Right atrium auricular region (tissue), 2 donors: ENCODE measurements around the gene PQBP1. TPM values are rescaled to one million over a fixed set of nuclear protein-coding genes. Genes with fewer than 3 reads are reported as not detected.

Experiments used
- DNase-seq: peaks from one replicate; pipeline ENCODE4 v3.0.0-alpha.2; 2019; ENCODE audit warnings: low spot score
- H3K27ac ChIP-seq, 2 donors: fragments of 200-600 bp; sonication (generic); 1 replicate in 1 of 2; 2 replicates in 1 of 2; pipeline ENCODE4 v1.5.1; 2016 to 2019
- H3K27me3 ChIP-seq, 2 donors: fragments of 200-600 bp; sonication (generic); one replicate each; pipeline versions ENCODE4 v1.5.1 to v1.6.0; 2017 to 2019
- H3K36me3 ChIP-seq: fragments of 200-600 bp; sonication (generic); one replicate; pipeline ENCODE4 v1.5.1; 2016
- H3K4me1 ChIP-seq, 2 donors: fragments of 200-600 bp; sonication (generic); one replicate each; pipeline versions ENCODE4 v1.5.1 to v1.6.0; 2017 to 2019
- H3K4me3 ChIP-seq, 2 donors: fragments of 200-600 bp; sonication (generic); 1 replicate in 1 of 2; 2 replicates in 1 of 2; pipeline ENCODE4 v1.5.1; 2017 to 2019; ENCODE audit warnings: mild to moderate bottlenecking in 1 of 2, moderate library complexity in 1 of 2
- H3K9me3 ChIP-seq, 2 donors: fragments of 200-600 bp; sonication (generic); one replicate each; pipeline ENCODE4 v1.5.1; 2019
- CTCF ChIP-seq, 2 donors: fragments of 200-600 bp; sonication (generic); IDR thresholded peaks; one replicate each; pipeline ENCODE4 v1.5.1; 2019; ENCODE audit warnings: antibody characterized with exemption in 2 of 2
- total RNA-seq, 2 donors: library from RNA; depleted of rRNA; stranded (reverse); fragments of >200 nt; gene quantifications; one replicate each; pipeline ENCODE4 v1.1.0, GENCODE V29; 2016

The PQBP1 gene
- total RNA-seq, 2 donors from 2014 or later = 44.4 to 66.7 TPM

- DNase-seq = peak; percentile 92
- Histone ChIP-seq H3K4me3 (peak overlapping the region in 1 of 2 donors; percentile 27), H3K27me3 (no peaks in the 10 kb centered on the region), H3K4me1 (peaks cover 0 to 24% of the 10 kb centered on the region in 2 donors), H3K27ac (peak overlapping the region; percentile 70 to 87), H3K9me3 (no peaks in the 10 kb centered on the region), H3K36me3 (peaks cover 3% of the 10 kb centered on the region)
- TF ChIP-seq CTCF (IDR thresholded peaks at IDR 0.05) = peak; percentile 69 to 92
These were observed 19.6 kb downstream of the PQBP1 start for GRCh38 chrX:48917139-48918001.

- Histone ChIP-seq H3K27ac (peak overlapping the region; percentile 70 to 87), H3K4me3 (peak overlapping the region; percentile 53 to 61), H3K36me3 (peaks cover 10% of the 10 kb centered on the region), H3K27me3 (no peaks in the 10 kb centered on the region), H3K4me1 (peaks cover 0 to 24% of the 10 kb centered on the region in 2 donors), H3K9me3 (no peaks in the 10 kb centered on the region)
- TF ChIP-seq CTCF (IDR thresholded peaks at IDR 0.05) = no peak
- no peak for DNase-seq
These were observed 20.5 kb downstream of the PQBP1 start for GRCh38 chrX:48918301-48918642.

- TF ChIP-seq CTCF (IDR thresholded peaks at IDR 0.05) = no peak
- Histone ChIP-seq H3K4me1 (peaks cover 0 to 24% of the 10 kb centered on the region in 2 donors), H3K27ac (peak within 1 kb of the TSS; percentile 70 to 87)
These were observed 21.1 kb downstream of the PQBP1 start, which contains the start of gene PIM2 for GRCh38 chrX:48918643-48919340. TSS of gene PIM2 (minus strand) at chrX:48919024. CDS start at chrX:48918834, 190 bp downstream.

GRCh38 chrX:48919360-48919841, 21.7 kb downstream of the PQBP1 start:
- Histone ChIP-seq H3K36me3 (peaks cover 22% of the 10 kb centered on the region), H3K4me1 (peaks cover 0 to 24% of the 10 kb centered on the region in 2 donors)
- no peak for DNase-seq

More at GRCh38 chrX:48918643-48919340, 21.1 kb downstream of the PQBP1 start, which contains the start of gene PIM2:
- peak; percentile 92 for DNase-seq
- peak within 1 kb of the TSS; percentile 53 to 61 for H3K4me3 ChIP-seq
- no peaks in the 10 kb centered on the region for H3K27me3 ChIP-seq
- H3K9me3 ChIP-seq = no peaks in the 10 kb centered on the region
- peaks cover 16% of the 10 kb centered on the region for H3K36me3 ChIP-seq

More at GRCh38 chrX:48919360-48919841, 21.7 kb downstream of the PQBP1 start:
- peak overlapping the region; percentile 70 to 87 for H3K27ac ChIP-seq
- no peaks in the 10 kb centered on the region for H3K9me3 ChIP-seq
- peak overlapping the region; percentile 26 to 53 for H3K4me3 ChIP-seq
- H3K27me3 ChIP-seq = no peaks in the 10 kb centered on the region
- TF ChIP-seq CTCF (IDR thresholded peaks at IDR 0.05) = no peak
